NCI-H1436 treated with DMSO at 0.1 percent for 48 hours (cell line): ENCODE data around the gene MRPL9.

ENCODE experiments used
- DNase-seq: peaks from one replicate; lab custom pipeline; 2025; lab: John Stamatoyannopoulos, UW

The MRPL9 gene

DNA sequence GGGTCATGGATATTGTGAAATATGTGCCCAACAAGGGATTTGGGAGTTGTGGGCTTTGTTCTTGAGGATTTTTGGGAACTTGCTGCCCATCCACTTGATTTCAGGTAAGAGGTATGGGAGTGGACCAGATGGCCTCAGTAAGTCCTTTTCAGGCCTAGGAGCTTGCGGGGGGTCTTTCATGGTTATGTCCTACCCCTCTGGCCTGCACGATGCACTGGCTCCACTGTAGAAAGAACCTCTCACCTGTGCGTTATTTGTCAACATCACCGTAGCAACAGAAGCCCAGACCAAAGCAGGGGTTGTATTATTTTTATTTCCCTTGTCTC is 33.4 kb downstream of the MRPL9 start:
- no peak for DNase-seq

DNA sequence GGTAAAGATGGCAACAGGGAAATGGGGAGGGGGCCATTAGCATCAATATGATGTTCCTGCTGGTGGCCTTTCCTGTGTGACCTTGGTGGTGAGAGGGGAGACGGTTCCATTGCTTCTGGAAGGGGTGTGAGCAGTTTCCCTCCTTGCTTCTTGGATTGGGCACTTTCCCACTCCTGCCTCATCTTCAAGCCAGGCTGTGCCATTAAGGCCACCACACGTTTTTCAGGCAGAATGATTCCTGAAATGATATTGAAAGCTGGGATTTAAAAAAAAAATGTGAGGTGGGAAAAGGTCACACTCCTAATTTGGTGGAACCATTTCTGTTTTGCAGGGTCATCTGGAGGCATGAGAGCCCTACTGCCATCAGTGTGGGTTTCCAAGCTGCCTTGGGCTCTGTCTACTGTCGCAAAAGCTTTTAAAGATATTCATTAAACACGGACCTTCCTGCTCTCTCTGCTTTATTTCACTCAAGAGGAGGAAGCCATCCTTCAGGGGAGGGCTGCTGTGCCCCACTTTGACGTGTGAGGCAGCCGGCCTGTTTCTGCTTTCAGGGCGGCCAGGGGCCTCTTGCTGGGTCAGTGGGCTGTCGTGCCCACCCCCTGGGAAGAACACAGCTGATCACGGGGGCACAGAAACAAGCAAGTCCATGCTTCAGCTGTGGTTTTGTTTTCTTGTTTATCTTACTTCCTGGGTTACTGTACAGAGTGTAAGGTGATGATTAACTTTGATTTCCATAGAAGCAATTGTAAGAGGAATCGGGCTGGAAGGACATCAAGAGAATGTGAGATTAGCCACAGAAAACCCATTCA is 33.9 kb downstream of the MRPL9 start:
- DNase-seq, result no peak

DNA sequence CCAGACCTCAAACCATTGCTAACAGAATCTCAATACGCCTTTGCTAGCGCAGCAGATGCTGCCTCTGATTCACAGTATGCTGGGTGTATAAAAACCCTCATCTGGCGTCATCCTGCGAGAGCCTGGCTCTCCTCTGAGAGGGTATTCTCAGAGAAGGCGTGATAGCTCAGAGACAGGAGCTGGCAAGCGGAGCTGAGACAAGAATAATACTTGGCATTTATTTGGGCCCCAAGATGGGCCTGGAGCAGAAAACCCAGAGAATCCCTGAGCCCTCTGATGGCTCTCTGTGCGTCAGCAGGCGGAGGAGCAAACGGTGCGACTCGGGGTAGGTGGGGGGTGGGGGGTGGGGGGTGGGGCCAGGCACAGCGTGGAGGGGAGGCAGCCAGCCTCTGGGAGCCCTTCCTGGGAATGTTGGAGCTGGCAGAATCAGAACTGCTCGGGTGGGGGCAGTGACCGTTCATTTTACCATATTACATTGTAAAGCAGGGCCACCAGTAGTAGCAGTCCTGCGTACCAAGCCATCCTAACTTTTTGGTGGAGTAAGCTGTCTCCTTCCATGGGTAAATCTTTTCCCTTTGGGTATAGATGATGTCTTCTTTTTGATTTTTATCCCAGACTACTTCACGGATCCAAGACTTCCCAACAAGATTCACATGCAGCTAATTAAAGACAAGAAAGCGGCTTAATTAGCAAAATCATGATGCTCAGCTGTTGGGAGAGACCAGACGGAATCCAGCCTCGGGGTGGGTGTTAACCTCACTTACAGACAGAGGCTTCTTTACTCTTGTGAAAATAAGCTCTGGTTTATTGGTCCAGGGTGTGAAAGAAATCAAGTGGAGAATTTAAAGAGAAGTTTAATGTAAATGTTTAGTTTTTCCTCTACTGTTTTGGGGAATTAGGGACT is 34.9 kb downstream of the MRPL9 start:
- no peak for DNase-seq

DNA sequence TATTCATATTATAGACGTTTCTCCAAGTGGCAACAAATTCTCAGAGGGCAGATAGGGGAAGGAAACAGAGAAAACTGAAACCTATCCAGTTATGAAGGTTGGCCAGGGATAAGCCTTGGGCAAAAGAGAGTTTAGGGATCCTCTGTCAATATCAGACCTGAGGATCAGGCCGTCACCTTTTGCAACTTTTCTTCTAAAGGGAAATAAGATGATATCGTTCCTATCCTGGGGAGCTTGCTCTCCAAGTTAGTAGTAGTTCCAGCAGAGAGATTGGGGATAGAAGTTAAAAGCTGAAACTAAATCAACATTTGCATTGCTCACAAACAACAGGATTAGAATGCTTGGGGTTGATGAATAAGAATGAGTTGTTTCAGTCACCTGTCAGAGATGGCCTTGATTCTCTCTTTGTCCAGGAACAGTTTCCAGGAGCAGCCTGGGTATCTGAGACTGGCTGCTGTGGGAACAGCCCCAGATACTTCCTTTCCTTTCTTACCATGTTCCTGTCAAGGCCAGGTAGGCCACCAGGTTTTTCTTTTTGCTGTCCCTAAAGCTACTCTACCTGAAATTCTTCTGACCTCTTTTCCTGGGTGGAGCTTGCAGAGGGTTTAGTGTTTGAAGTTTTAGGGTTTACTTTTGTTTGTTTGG is 39.4 kb downstream of the MRPL9 start:
- DNase-seq, result no peak

DNA sequence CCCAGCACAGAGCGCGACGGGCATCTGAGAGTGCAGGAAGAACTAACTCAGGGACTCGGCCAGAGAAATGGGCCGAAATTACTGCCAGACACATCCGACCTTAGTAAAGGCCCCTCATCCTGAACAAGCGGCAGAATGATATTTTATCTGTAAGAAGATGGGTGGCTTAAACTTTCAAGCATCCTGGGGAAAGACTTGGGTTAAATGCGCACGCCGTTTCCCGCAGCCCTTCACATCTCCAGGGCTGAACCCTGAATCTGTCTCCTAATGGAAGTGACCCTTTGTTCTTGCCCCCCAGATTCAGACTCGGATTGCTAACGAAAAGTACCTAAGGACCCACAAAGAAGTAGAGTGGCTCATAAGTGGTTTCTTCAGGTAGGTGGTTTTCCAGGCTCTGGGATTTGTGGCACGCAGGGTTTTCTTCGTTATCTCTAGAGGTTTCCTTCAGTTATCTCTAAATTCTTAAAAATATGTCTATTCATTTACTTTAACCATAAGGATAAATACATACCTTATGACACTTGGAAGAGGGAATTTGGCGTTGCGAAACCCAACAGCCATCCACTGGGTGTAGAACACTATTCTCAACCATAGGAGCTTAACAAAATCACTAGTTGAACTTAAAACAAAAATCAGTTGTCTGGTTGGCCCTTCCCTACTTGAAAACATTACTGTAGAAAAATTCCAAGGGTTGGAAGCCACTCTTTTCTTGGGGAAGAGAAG is 41.3 kb downstream of the MRPL9 start:
- no peak for DNase-seq

DNA sequence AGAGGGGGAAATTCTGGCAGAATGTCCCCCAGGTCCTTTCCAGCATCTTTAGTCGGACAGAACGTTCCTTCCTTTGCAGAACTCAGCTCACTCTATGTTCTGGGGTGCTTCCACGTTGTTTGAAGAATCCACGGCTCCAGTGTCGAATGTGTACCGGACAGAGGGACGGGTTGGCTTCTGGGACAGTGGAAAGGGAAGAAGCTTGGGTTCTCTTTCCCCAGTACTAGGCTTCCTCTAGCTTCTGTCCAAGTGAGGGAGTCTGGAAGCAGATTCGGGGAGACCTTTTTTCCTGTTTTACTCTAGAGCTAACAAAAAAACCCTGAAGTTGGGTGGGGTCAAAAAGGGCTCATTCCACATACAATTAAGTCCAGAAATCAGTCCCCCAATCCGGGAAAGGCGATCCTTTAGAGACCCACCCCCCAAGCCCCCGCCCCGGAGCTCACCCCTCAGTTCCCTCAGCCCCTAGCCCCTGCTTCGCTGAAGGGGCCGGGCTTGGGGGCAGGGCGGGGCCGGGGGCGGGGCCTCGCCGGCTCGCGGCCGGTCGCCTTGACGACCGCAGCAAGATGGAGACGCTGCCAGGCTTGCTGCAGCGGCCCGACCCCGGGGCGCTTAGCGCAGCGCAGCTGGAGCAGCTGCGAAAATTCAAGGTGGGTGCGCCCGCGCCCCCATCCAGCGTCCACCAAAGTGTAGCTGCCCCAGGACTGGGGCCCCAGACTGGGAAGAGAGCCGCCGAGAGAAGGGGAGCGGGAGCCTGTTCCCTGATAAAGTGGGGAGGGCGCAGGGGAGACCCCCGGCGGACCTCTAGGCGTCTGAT is 42.1 kb downstream of the MRPL9 start, which contains the start of gene RIIAD1:
RIIAD1 (plus strand) TSS at position 549 of the 814 bp plus-strand sequence; CDS start at position 564, 15 bp downstream.
- DNase-seq, result no peak

DNA sequence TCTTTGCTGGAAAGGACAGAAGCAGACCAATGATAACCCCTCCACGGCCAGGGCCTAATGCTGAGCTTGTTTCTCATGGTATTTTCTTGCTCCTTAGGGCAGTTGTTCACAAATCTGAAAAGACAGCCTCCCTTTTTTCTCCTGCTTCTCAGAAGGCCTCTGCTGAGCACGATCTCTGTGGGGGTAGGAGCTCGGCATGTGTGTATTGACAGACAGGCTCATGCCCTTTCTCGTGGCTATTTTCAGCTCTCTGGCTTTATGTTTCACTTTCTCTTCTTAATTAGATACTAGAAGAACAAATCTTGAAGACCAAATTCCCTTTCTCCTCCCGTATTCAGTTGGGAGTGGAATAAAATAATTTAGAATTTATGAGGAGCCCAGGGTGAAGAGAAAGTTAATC is 42.7 kb downstream of the MRPL9 start:
- no peak for DNase-seq

DNA sequence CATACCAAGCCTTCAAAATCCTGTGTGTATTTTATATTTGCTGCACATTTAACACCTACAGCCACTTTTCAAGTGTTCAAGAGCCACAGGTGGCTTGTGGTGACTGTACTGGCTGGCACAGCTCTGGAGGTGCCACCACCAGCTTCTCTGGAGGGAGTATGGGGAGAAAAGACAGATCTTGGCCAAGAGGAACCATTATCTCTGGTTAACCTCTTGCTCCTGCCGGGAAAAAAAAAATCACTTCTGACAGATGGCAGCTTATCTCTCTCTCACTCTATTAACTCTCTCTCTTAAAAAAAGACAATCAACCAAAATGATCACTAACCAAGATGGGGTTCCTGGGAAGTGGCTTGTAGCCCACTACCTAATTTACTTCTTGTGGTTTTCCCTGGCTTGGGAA is 43.2 kb downstream of the MRPL9 start:
- DNase-seq, result no peak

DNA sequence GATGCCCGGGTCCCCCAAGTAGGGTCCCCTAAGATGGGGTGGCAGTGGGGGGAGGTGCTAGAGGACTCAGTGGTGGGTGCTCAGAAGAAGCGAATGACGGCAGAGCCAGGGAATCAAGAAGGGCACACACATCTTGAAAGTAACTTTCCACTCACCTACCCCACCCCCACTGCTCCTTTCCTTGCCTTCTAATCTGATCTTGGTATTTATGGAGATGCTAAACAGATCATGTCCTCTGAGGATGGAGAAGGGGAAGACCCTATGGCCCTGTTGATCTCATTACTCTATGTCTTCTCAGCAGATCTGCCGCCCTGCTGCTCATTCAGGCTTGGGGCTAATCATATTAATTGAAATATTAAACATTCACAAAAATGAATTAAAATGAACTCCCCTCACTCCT is 44.6 kb downstream of the MRPL9 start:
- no peak for DNase-seq

DNA sequence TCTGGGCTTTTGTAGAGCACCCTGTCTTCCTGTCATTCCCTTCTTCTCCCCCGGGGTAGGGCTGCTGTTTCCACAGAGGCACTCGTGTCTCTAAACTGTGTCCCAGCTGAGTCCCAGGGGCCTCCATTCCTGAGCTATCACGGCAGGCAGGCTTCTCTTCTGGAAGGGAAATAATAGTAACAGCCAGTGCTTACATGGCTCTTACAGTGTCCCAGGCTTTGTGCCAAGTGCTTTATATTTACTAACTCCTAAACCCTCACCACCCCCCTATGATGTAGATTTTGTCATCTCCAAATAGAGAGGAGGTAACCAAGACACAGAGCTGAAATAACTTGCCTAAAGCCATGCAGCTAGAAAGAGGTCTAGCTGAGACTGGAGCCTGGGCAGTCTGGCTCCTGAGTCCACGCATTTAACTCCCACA is 45.3 kb downstream of the MRPL9 start:
- no peak for DNase-seq

DNA sequence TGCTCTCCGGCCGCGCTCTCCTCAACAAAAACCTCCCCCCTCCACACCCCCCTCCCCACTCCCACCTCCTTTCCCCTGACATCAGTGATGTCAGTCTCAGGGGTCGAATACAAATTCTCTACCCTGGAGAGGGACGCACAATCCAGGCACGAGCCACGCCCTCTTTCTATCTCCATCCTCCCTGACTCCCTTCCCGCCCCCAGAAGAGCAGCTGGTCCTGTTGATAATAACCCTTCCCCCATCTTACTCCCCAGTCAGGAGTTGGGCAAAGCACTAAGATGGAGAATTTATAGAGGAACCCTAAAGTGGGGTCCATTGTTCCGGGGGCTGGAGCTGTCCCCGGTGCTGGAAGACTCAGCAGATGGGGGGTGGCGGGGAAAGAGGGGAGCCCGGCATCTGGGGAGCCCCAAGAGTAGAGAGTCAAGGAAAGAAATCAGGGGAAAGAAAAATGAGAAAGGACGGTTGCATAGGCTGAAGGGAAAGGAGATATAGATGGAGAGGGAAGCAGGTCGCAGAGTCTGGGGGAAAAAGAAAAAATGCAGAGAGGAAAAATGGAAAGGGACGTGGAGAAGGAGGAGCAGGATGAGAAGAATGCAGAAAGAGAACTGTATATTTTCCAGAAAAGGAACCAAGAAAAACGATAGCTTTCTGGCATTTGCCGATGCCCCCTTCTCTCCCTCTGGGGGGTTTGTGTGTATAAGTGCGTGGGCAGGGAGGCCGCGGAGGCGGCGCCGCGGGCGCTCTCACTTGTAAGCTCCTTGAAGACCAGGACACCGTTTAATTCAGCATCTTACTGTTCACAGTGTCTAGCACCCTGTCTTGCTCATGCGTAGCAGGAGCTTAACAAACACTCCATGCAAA is 46.3 kb downstream of the MRPL9 start, which contains the start of gene CELF3:
CELF3 (minus strand) TSS at position 33 of the 861 bp plus-strand sequence. CDS start 783 bp downstream, outside the sequence.
- peak; percentile 91 for DNase-seq

DNA sequence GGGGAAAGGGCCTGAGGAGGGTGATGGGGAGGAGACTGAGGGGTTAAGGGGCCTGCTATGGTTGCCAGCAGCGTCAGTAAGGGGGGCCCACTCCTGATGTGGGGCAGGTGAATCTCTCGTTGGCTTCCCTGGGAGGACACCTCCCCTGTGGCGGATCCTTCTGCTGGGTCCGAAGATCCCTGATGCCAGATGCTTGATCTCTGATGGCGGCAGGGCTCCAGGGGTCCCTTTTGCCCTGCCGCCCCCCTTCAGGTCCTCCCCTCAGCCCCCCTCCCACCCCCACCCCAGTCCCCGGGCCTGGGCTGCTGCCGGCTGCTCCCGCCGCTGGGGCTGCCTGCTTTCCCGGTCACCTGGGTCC is 46.9 kb downstream of the MRPL9 start:
- DNase-seq, result no peak

DNA sequence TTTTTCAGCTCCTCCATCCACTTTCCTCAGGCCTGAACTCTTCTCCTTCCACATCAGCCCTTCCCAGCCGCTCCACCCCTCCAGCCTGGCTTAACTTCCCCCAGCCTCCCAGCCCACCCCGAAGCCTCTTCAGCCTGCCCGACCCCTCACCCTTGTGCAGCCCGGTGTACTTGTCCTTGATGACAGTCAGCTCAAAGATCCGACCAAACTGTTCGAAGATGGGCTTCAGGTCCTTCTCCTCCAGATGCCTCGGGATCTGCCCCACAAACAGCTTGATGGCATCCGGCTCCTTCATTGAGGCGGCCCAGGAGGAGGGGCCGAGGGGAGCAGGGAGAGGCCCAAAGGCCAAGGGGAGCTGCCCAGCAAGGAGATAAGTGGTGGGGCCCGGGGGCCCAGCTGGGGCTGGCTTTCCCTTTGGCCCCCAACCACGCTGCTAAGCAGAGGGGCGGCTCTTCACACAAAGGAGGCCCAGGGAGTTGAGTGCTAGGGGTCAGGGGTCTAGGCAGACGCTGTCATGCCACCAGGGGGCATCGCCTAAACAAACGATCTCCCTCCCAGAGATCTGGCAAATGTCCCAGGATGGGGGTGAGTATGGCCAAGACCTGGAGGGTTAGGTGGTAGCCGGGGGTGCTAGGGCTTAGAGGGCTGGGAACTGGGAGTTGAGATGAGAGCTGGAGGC is 47.4 kb downstream of the MRPL9 start:
- no peak for DNase-seq

DNA sequence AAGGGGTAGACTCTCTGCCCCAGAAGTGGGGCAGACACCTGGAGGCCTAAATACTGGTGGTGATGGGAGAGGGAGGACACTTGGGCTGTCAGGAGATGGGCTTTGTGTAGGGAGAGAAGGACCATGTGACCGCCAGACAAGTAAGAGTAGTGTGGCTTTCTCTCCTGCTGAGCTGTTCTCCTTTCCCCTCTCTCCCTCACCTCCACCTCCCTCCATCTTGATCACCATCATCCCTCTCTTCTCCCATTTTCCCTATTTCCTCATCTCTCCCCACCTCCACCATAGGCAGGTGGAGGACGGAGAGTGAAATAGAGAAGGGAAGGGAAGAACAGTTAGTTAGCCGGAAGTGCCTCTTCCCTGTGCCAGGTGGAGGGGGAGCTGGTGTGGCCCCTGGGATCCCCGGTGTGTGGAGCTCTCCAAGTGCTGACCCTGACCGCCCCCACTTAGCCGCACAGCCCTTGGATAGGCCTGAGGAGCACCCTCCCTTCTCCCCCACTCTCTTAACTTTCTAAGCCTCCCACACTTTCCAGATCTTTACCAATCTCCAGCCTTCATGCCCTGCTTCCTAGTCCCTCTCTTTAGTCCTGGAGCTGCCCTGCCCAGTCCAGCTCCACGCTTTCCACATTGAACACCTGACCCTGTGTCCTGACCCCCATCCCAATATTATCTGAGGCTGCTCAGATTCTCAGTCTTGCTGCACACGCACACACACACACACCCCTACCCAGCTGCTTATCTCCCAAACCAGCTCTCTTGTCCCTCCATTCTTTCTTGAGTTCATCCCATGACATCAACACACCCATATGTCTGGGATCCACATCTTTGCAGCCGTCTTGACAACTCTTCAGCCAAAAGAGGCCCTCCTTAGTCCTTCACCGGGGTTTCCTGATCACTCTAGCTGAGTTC is 48.2 kb downstream of the MRPL9 start:
- no peak for DNase-seq

DNA sequence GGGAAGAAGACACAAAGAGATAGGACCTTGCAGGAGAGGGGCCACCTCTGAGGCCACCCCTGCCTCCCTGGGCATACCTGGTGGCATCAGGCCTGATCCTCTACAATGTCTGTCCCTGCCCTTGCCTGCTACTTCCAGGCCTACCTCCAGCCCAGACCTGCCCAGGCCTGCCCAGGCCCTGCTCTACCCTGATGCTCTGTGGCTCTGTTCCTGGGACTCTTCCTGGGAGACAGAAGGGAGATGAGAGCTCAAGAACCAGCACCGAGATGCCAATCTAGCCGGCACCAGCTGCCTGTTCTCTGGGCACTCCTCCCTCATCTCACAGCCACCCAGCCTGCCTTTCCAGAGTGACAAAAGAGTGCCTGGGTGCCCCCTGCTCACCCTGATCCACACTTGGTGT is 49.4 kb downstream of the MRPL9 start:
- DNase-seq, result no peak

DNA sequence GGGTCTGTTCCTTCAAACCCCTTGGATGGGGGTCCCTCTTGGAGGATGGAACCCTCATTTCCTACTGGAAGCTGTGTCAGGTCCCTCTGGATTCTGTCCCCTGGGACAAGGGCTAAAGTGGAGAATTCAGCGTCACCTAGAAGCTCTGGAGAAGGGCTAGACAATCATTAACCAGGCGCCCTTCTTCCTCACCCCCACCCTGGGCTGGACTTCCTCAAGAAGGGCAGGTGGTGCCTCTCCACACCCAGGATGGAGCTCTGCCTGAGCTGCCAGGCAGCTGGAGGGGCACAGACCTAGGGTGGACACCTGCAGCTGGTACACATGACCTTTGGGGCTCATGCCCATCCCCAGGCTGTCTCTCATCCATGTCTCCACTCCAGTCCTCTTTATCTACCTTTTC is 50.3 kb downstream of the MRPL9 start:
- DNase-seq, result no peak

DNA sequence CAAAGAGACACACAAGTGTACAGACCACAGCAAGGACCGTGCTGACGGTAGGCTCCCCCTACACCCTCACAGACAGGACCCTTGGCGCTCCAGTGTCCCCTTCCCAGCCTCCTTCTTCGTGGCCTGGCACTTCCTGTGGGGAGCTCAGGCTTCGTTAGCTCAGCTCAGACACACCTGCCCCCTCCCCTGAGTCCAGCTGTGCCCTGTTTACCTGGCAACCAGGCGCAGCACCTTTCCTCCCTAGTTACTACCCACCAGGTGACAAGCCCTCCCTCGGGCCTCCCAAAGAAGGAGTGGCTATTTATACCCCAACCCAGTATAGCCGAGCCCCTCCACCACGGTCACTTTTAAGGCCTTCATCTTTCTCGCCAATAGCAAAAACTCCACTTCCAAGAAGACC is 51.3 kb downstream of the MRPL9 start:
- DNase-seq, result no peak

DNA sequence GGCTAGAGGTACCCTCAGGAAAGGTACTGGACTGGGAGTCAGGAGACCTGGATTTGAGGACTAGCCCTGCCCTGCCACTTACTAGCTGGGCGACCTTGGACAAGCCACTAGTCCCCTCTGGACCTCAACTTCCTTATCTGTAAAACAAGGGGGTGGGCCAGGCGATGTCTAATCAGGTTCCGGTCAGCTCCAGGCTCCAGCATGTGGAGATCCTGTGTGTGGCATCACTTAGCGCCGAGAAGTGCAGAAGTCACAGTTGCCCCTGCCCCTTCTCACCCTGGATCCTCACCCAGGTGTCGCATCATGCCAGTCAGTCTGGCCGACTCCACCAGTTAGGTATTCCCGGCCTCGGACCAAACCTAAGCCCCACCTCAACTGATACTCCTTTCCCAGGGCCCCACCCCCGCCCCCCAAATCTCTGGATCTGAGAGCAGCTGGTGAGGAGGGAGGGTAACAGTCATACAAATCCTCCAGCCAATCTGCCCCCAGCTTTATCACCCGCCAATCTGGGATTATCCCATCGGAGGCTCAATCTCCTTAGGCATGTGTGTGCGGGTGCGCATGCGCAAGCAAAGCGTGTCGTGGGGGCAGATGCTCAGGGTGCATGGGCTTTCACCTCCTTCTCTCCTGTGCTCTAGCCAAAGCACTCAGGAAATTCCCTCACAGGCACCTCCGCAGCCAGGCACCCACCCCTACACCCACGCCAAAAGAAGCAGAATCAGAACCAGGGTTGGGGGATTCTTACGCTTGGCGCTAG is 52.1 kb downstream of the MRPL9 start:
- no peak for DNase-seq
